Suppressor macrophage treated with lipopolysaccharide for 1 hour (primary cell): Measurements from ENCODE around the gene TRIM69.
A peak's percentile ranks its signal among the peaks of the same experiment; 100 is the strongest.

Experiments used
- DNase-seq, 3 donors: peaks; one replicate each; pipeline ENCODE4 v3.0.0-alpha.2; 2020 to 2022

Gene TRIM69

GRCh38 chr15:44808557-44808956, 72.2 kb downstream of the TRIM69 start:
- no peak for DNase-seq

- no peak for DNase-seq
Observed at GRCh38 chr15:44810237-44810636, 73.9 kb downstream of the TRIM69 start.

GRCh38 chr15:44811337-44811736, 75.0 kb downstream of the TRIM69 start:
- no peak for DNase-seq

GRCh38 chr15:44812029-44812517, 75.7 kb downstream of the TRIM69 start:
- no peak for DNase-seq

GRCh38 chr15:44813231-44813630, 76.9 kb downstream of the TRIM69 start:
- DNase-seq, result peak; percentile 68 to 71 (median 71)
